B cell (primary cell): ENCODE data around the gene DPYD. TPM values are rescaled to one million over a fixed set of nuclear protein-coding genes. Genes with fewer than 3 reads are reported as not detected.

ENCODE experiments used
- ATAC-seq: fragments of 200-7000 bp; cut with Tn5 transposase; one replicate; pipeline ENCODE4 v1.10.0; 2021; ENCODE audit warnings: low read depth, mild to moderate bottlenecking, moderate number of reproducible peaks, moderate library complexity
- CTCF ChIA-PET: fragments of 350-600 bp; sonication (Branson Sonifier 250); formaldehyde crosslinking; loops from one replicate; lab custom pipeline; 2021; ENCODE audit warnings: antibody characterized with exemption, inconsistent platforms; lab: Charles Lee
- POLR2A ChIA-PET: fragments of 350-600 bp; sonication (Branson Sonifier 250); formaldehyde crosslinking; loops from one replicate; lab custom pipeline; 2021; ENCODE audit warnings: antibody characterized with exemption; lab: Charles Lee
- DNase-seq: peaks from one replicate; pipeline ENCODE4 v3.0.0; 2013
- H2AFZ ChIP-seq: 2 replicates; pipeline ENCODE4 v1.6.1; 2012; ENCODE audit warnings: mild to moderate bottlenecking, low read depth, low read length; ENCODE audit not compliant: insufficient read depth, poor library complexity, severe bottlenecking
- H3K27ac ChIP-seq, 2 donors: 1 replicate in 1 of 2; 2 replicates in 1 of 2; pipeline ENCODE4 v1.5.1; 2012 to 2013; ENCODE audit warnings: low read length in 2 of 2, mild to moderate bottlenecking in 2 of 2, moderate library complexity in 1 of 2
- H3K27me3 ChIP-seq, 4 experiments: fragments of 200-600 bp in 1 of 4; sonication (generic) in 1 of 4; replicated peaks in 1 of 4; 1 replicate in 2 of 4; 2 replicates in 2 of 4; pipeline versions ENCODE4 v1.6.1 to v1.7.0; 2013 to 2016; ENCODE audit warnings: low read length in 3 of 4, mild to moderate bottlenecking in 2 of 4, mixed read lengths in 1 of 4, moderate library complexity in 1 of 4; ENCODE audit not compliant: insufficient read depth in 4 of 4, control insufficient read depth in 3 of 4; ENCODE audit errors: control extremely low read depth in 1 of 4
- H3K36me3 ChIP-seq, 2 experiments: replicated peaks in 1 of 2; 1 replicate in 1 of 2; 2 replicates in 1 of 2; pipeline versions ENCODE4 v1.6.1 to v1.7.1; 2013; ENCODE audit warnings: low read length in 1 of 2; ENCODE audit not compliant: insufficient read depth in 2 of 2, control insufficient read depth in 1 of 2; ENCODE audit errors: control extremely low read depth in 1 of 2, extremely low read depth in 1 of 2
- H3K4me1 ChIP-seq, 2 donors: fragments of 200-600 bp in 1 of 2; sonication (generic) in 1 of 2; 1 replicate in 1 of 2; 2 replicates in 1 of 2; pipeline versions ENCODE4 v1.5.1 to v1.6.1; 2013 to 2017; ENCODE audit warnings: low read length in 2 of 2; ENCODE audit not compliant: control insufficient read depth in 2 of 2, insufficient read depth in 2 of 2
- H3K4me2 ChIP-seq: replicated peaks from 2 replicates; pipeline ENCODE3; 2012; ENCODE audit warnings: mild to moderate bottlenecking, low read depth, low read length; ENCODE audit not compliant: poor library complexity, severe bottlenecking
- H3K4me3 ChIP-seq, 5 experiments: fragments of 200-600 bp in 1 of 5; sonication (generic) in 1 of 5; 1 replicate in 3 of 5; 2 replicates in 2 of 5; pipeline versions ENCODE4 v1.5.1 to v1.7.0; 2011 to 2016; ENCODE audit warnings: low read length in 4 of 5, mild to moderate bottlenecking in 4 of 5, low read depth in 2 of 5, control low read depth in 1 of 5, moderate library complexity in 1 of 5; ENCODE audit not compliant: insufficient read depth in 1 of 5; ENCODE audit errors: control extremely low read depth in 1 of 5, extremely low read depth in 1 of 5
- H3K79me2 ChIP-seq: fragments of 200-600 bp; sonication (generic); one replicate; pipeline ENCODE4 v1.6.0; 2016; ENCODE audit warnings: low read length; ENCODE audit not compliant: control insufficient read depth, insufficient read depth
- H3K9ac ChIP-seq: fragments of 200-600 bp; sonication (generic); 2 replicates; pipeline ENCODE4 v1.6.1; 2017; ENCODE audit warnings: mild to moderate bottlenecking, low read length, moderate library complexity
- H3K9me3 ChIP-seq, 3 donors: one replicate each; pipeline versions ENCODE4 v1.6.1 to v1.7.1; 2013; ENCODE audit warnings: low read length in 2 of 3; ENCODE audit not compliant: control insufficient read depth in 2 of 3, insufficient read depth in 1 of 3; ENCODE audit errors: control extremely low read depth in 1 of 3
- H4K20me1 ChIP-seq: 2 replicates; pipeline ENCODE4 v1.6.0; 2012; ENCODE audit warnings: mild to moderate bottlenecking, low read length; ENCODE audit not compliant: insufficient read depth, control insufficient read depth, poor library complexity, severe bottlenecking
- H3K27ac Mint-ChIP-seq: one replicate; pipeline ENCODE4 v1.8.0; 2021; ENCODE audit warnings: mixed read lengths
- H3K27me3 Mint-ChIP-seq: one replicate; pipeline ENCODE4 v1.8.0; 2021; ENCODE audit warnings: mixed read lengths
- H3K4me1 Mint-ChIP-seq: one replicate; pipeline ENCODE4 v1.8.0; 2021; ENCODE audit warnings: mixed read lengths
- H3K4me3 Mint-ChIP-seq: one replicate; pipeline ENCODE4 v1.8.0; 2021; ENCODE audit warnings: mixed read lengths
- H3K9me3 Mint-ChIP-seq: one replicate; pipeline ENCODE4 v1.8.0; 2022; ENCODE audit warnings: mixed read lengths; ENCODE audit not compliant: insufficient read depth
- CTCF ChIP-seq: fragments of 200-600 bp; IDR thresholded peaks from one replicate; pipeline ENCODE4 v1.8.0; 2022; ENCODE audit warnings: antibody characterized with exemption, mild to moderate bottlenecking
- EZH2 ChIP-seq: IDR thresholded peaks from 2 replicates; pipeline ENCODE4 v1.6.1; 2012; ENCODE audit warnings: borderline replicate concordance, low read depth, mild to moderate bottlenecking, moderate library complexity, low read length; ENCODE audit not compliant: insufficient read depth, poor library complexity, severe bottlenecking
- WGBS: methylation state at CpG from one replicate; pipeline ENCODE4 v1.1.5; 2013; ENCODE audit warnings: missing lambda C conversion rate; ENCODE audit not compliant: insufficient coverage; 5-methylcytosine and 5-hydroxymethylcytosine counted together
- intact Hi-C: fragments of 100-400 bp; cut with micrococcal nuclease; formaldehyde crosslinking; loops from one replicate; pipeline ENCODE4 v1.10.0; 2022
- polyA plus RNA-seq: library from polyadenylated mRNA; depleted of rRNA; stranded (reverse); fragments of >200 nt; gene quantifications from 2 replicates; pipeline ENCODE4 v1.2.3, GENCODE V29; 2012
- total RNA-seq, 2 donors: library from RNA; stranded (reverse); fragments of 120-200 nt in 1 of 2; gene quantifications; 1 replicate in 1 of 2; 2 replicates in 1 of 2; pipeline versions ENCODE4 v1.2.3 to v1.2.4, GENCODE V29; 2013 to 2022

Gene DPYD
- total and polyA plus RNA-seq, 2 donors (not counting 1 experiment from before 2014, with no cell fraction given): 4.2 to 19.0 TPM

GRCh38 chr1:97073169-97073568 lies 847.7 kb downstream of the DPYD start:
- Histone ChIP-seq H3K27me3 (no peaks in the 10 kb centered on the region), H3K9ac (no peak overlapping the region), H3K4me3 (no peak overlapping the region), H3K9me3 (no peaks in the 10 kb centered on the region), H2AFZ (no peak overlapping the region), H3K4me2 (no peak overlapping the region), H3K27ac (no peak overlapping the region), H3K79me2 (no peaks in the 10 kb centered on the region), H3K4me1 (no peaks in the 10 kb centered on the region), H4K20me1 (no peaks in the 10 kb centered on the region), H3K36me3 (no peaks in the 10 kb centered on the region)
- Mint-ChIP-seq H3K27ac (no peak overlapping the region), H3K4me3 (no peak overlapping the region), H3K9me3 (no peaks in the 10 kb centered on the region), H3K27me3 (no peaks in the 10 kb centered on the region), H3K4me1 (no peaks in the 10 kb centered on the region)
- ChIA-PET CTCF (no interaction called here), POLR2A (no interaction called here)
- TF ChIP-seq EZH2 (no peak), CTCF (no peak)
- intact Hi-C loops: no loop called here
- DNase-seq (no peak), ATAC-seq (no peak)

- no peak overlapping the region for H3K4me3 Mint-ChIP-seq
- DNase-seq (no peak), ATAC-seq (no peak)
- H2AFZ ChIP-seq: no peak overlapping the region
- CTCF ChIA-PET: no interaction called here
- H3K9ac ChIP-seq: no peak overlapping the region
- POLR2A ChIA-PET: no interaction called here
- H3K27ac ChIP-seq: no peak overlapping the region
- no peak overlapping the region for H3K27ac Mint-ChIP-seq
- no peaks in the 10 kb centered on the region for H3K36me3 ChIP-seq
- TF ChIP-seq CTCF (no peak), EZH2 (no peak)
- no peaks in the 10 kb centered on the region for H3K27me3 Mint-ChIP-seq
- H3K9me3 ChIP-seq: peaks cover 0 to 2% (median 0%) of the 10 kb centered on the region in 3 donors
- no peaks in the 10 kb centered on the region for H3K4me1 Mint-ChIP-seq
- intact Hi-C loops: no loop called here
- no peak overlapping the region for H3K4me2 ChIP-seq
- H3K4me3 ChIP-seq: no peak overlapping the region
- no peaks in the 10 kb centered on the region for H3K79me2 ChIP-seq
- no peaks in the 10 kb centered on the region for H4K20me1 ChIP-seq
- H3K9me3 Mint-ChIP-seq: peaks cover 3% of the 10 kb centered on the region
- WGBS: no CpG with 5 or more reads among the region's 3 CpGs
- H3K27me3 ChIP-seq: no peaks in the 10 kb centered on the region
- no peaks in the 10 kb centered on the region for H3K4me1 ChIP-seq
Measured at GRCh38 chr1:97071173-97071572, 849.7 kb downstream of the DPYD start.
